ENCODE data around the gene RANBP17. TPM values are rescaled to one million over a fixed set of nuclear protein-coding genes. Genes with fewer than 3 reads are reported as not detected.

Gene RANBP17
- total RNA-seq, 1 experiment from 2014 or later: 19.0 TPM

DNA sequence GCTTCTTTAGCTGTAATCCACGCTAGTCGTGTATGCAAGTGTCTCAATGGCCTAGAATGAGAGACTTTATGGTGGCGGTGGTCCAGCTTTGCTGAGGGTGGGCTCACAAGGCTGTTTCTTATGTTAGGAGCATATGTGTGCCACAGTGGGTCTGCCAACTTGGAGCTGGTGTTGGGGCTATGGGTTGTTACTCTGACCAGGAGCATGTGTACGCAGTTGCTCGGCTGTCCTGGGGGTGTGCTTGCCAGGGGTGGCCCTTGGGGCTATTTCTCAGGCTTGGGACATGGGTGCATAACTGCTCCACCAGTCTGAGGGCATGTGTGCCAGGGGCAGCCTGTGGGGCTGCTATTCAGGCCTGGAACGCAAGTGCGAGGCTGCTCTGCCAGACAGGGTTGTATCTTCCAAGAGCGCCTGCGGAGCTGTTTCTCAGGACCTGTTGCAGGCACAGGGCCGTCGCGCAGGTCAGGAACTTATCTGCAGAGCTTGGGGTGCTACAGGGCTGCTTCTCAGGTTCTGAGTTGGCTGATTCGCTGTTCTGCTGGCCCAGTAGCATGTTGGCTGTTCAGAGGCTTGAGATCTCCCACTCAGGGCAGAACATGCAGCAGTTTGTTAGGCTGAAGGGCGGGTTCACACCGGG, 259.3 kb downstream of the RANBP17 start:
- Mint-ChIP-seq H3K4me3 (ENCODE audit: unreplicated experiment) (no peak overlapping the region), H3K27ac (ENCODE audit: low read depth, unreplicated experiment) (no peak overlapping the region), H3K4me1 (ENCODE audit: insufficient read depth, unreplicated experiment) (peaks cover 6% of the 10 kb centered on the region), H3K27me3 (ENCODE audit: insufficient read depth, unreplicated experiment) (no peaks in the 10 kb centered on the region), H3K9me3 (ENCODE audit: unreplicated experiment) (peaks cover 8% of the 10 kb centered on the region), H3K36me3 (ENCODE audit: insufficient read depth, unreplicated experiment) (peaks cover 1% of the 10 kb centered on the region)
- ChIA-PET POLR2A (no interaction called here), CTCF (interaction anchor here (0.5 to 1.1 kb wide), 4 partner anchors 9 to 339 kb away, joined by 3 to 5 read pairs (median 3); no protein-coding TSS in a partner anchor)
- no TSS peak for BruUV-seq (replicated peaks)
- TF ChIP-seq, protein P1, sequence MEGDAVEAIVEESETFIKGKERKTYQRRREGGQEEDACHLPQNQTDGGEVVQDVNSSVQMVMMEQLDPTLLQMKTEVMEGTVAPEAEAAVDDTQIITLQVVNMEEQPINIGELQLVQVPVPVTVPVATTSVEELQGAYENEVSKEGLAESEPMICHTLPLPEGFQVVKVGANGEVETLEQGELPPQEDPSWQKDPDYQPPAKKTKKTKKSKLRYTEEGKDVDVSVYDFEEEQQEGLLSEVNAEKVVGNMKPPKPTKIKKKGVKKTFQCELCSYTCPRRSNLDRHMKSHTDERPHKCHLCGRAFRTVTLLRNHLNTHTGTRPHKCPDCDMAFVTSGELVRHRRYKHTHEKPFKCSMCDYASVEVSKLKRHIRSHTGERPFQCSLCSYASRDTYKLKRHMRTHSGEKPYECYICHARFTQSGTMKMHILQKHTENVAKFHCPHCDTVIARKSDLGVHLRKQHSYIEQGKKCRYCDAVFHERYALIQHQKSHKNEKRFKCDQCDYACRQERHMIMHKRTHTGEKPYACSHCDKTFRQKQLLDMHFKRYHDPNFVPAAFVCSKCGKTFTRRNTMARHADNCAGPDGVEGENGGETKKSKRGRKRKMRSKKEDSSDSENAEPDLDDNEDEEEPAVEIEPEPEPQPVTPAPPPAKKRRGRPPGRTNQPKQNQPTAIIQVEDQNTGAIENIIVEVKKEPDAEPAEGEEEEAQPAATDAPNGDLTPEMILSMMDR (IDR thresholded peaks at IDR 0.05; ENCODE audit: unreplicated experiment): no peak
- intact Hi-C loops (cut with micrococcal nuclease): no loop called here
- DNase-seq (ENCODE audit: unreplicated experiment): no peak

DNA sequence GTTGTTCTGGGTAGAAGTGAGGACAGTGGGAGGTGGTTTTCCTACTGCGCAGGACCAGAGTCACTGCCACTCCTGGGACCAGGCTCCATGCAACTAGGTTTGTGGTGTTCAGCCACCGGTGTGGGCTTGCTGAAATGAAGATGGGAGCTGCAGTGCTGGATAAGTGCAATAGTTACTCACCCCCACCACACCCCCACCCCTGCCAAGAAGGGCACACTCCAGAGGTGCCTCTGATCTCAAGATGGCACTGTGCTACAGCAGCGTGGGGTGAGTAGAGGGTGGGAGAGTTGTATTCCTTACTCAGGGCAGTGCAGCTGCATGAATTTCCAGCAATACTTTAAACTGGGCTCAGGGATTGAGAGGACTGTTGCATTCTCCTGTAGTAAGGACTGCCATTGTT, 259.8 kb downstream of the RANBP17 start:
- no peak overlapping the region for H3K27ac Mint-ChIP-seq (ENCODE audit: low read depth, unreplicated experiment)
- H3K9me3 Mint-ChIP-seq (ENCODE audit: unreplicated experiment): peaks cover 8% of the 10 kb centered on the region
- ChIA-PET CTCF (interaction anchor here (1.1 kb wide), 1 partner anchor 9 kb away, joined by 5 read pairs; no protein-coding TSS in a partner anchor), POLR2A (no interaction called here)
- no peak overlapping the region for H3K4me3 Mint-ChIP-seq (ENCODE audit: unreplicated experiment)
- TF ChIP-seq, protein P1 (IDR thresholded peaks at IDR 0.05; ENCODE audit: unreplicated experiment): no peak
- H3K27me3 Mint-ChIP-seq (ENCODE audit: insufficient read depth, unreplicated experiment): no peaks in the 10 kb centered on the region
- H3K4me1 Mint-ChIP-seq (ENCODE audit: insufficient read depth, unreplicated experiment): peaks cover 6% of the 10 kb centered on the region
- BruUV-seq (replicated peaks): no TSS peak
- no peaks in the 10 kb centered on the region for H3K36me3 Mint-ChIP-seq (ENCODE audit: insufficient read depth, unreplicated experiment)
- DNase-seq (ENCODE audit: unreplicated experiment): no peak
- intact Hi-C loops (cut with micrococcal nuclease): no loop called here

DNA sequence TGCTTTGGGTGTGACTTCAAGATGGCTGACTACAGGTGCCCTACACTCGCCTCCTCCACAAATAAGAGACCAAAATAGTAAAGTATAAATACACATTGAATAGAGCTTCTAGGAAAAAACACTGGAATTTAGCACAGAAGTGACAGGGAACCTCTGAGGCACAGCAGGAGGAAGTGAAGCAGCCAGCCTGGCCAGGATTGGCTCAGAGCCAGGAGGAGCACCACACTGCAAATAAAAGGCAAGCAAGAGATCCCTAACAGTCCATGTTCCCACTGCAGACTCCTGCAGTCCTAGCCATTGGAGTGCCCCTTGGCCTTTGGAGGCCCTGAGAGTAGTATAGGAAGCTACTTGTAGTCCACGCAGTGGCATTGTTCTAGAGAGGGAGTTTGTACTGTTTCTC, 260.6 kb downstream of the RANBP17 start:
- TF ChIP-seq, protein P1 (IDR thresholded peaks at IDR 0.05; ENCODE audit: unreplicated experiment): no peak
- intact Hi-C loops (cut with micrococcal nuclease): no loop called here
- Mint-ChIP-seq H3K4me1 (ENCODE audit: insufficient read depth, unreplicated experiment) (peaks cover 6% of the 10 kb centered on the region), H3K27me3 (ENCODE audit: insufficient read depth, unreplicated experiment) (no peaks in the 10 kb centered on the region), H3K4me3 (ENCODE audit: unreplicated experiment) (no peak overlapping the region), H3K27ac (ENCODE audit: low read depth, unreplicated experiment) (no peak overlapping the region), H3K9me3 (ENCODE audit: unreplicated experiment) (peaks cover 8% of the 10 kb centered on the region), H3K36me3 (ENCODE audit: insufficient read depth, unreplicated experiment) (no peaks in the 10 kb centered on the region)
- peak; percentile 20 for DNase-seq (ENCODE audit: unreplicated experiment)
- ChIA-PET POLR2A (no interaction called here), CTCF (interaction anchor here (1.1 kb wide), 1 partner anchor 8 kb away, joined by 5 read pairs; no protein-coding TSS in a partner anchor)
- BruUV-seq (replicated peaks): no TSS peak

DNA sequence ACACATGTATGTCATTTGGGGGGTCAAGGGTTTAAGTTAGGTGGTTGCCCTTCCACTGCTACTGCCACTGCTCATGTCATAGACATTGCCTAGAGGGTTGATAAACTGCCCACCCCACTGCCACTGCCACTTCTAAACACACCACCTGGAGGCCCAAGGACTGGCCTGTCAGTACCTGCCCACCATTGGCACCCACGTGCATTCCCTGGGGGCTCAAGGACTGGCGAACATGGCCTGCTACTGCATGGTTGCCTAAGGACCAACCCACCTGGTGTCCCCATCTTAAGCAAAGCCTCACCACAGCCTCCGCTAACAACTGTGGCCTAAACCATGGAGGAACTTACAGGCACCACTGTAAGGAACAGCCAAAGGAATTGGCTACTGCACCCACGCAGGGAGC, 261.6 kb downstream of the RANBP17 start:
- Mint-ChIP-seq H3K36me3 (ENCODE audit: insufficient read depth, unreplicated experiment) (no peaks in the 10 kb centered on the region), H3K4me1 (ENCODE audit: insufficient read depth, unreplicated experiment) (peaks cover 6% of the 10 kb centered on the region), H3K27me3 (ENCODE audit: insufficient read depth, unreplicated experiment) (no peaks in the 10 kb centered on the region), H3K27ac (ENCODE audit: low read depth, unreplicated experiment) (no peak overlapping the region), H3K4me3 (ENCODE audit: unreplicated experiment) (no peak overlapping the region), H3K9me3 (ENCODE audit: unreplicated experiment) (no peaks in the 10 kb centered on the region)
- ChIA-PET POLR2A (no interaction called here), CTCF (interaction anchor here (0.6 to 0.8 kb wide), 2 partner anchors 137 to 235 kb away, joined by 3 to 4 read pairs; no protein-coding TSS in a partner anchor)
- no peak for DNase-seq (ENCODE audit: unreplicated experiment)
- intact Hi-C loops (cut with micrococcal nuclease): no loop called here
- no TSS peak for BruUV-seq (replicated peaks)
- TF ChIP-seq, protein P1 (IDR thresholded peaks at IDR 0.05; ENCODE audit: unreplicated experiment): no peak
